Peyer's patch (tissue), 4 donors: ENCODE results near the gene BLID.

Source experiments
- CTCF ChIP-seq, 6 experiments: fragments of 450-650 bp in 4 of 6; fragments of 200-600 bp in 2 of 6; sonication (generic) in 1 of 6; IDR thresholded peaks; one replicate each; pipeline ENCODE4 v1.5.1; 2017 to 2019; ENCODE audit warnings: antibody characterized with exemption in 6 of 6, mild to moderate bottlenecking in 3 of 6, moderate library complexity in 1 of 6
- POLR2A ChIP-seq, 2 donors: fragments of 450-650 bp; IDR thresholded peaks; one replicate each; pipeline ENCODE4 v1.5.1; 2017; ENCODE audit warnings: antibody characterized with exemption in 2 of 2, mild to moderate bottlenecking in 2 of 2, moderate library complexity in 2 of 2

GRCh38 chr11:122163053-122163819 is 47.2 kb upstream of the BLID start:
- TF ChIP-seq CTCF (IDR thresholded peaks at IDR 0.05) (no peak), POLR2A (IDR thresholded peaks at IDR 0.05) (no peak)
